SU-DHL-6 (cell line): Measurements from ENCODE around the gene PNMA8C.

Experiments used
- EZH2phosphoT487 ChIP-seq: fragments of 200-600 bp; sonication (generic), shearing (Covaris generic); conservative IDR thresholded peaks from 2 replicates; pipeline ENCODE4 v1.6.1; 2018; ENCODE audit warnings: mild to moderate bottlenecking, antibody characterized with exemption, low read length, moderate library complexity, mixed read lengths
- TF ChIP-seq, protein P1 (sequence below): fragments of 200-600 bp; sonication (generic); IDR thresholded peaks from one replicate; pipeline ENCODE4 v1.5.1; 2017; ENCODE audit warnings: antibody characterized with exemption, mild to moderate bottlenecking, low read length, moderate library complexity; ENCODE audit not compliant: insufficient read depth, poor library complexity, severe bottlenecking

DNA sequence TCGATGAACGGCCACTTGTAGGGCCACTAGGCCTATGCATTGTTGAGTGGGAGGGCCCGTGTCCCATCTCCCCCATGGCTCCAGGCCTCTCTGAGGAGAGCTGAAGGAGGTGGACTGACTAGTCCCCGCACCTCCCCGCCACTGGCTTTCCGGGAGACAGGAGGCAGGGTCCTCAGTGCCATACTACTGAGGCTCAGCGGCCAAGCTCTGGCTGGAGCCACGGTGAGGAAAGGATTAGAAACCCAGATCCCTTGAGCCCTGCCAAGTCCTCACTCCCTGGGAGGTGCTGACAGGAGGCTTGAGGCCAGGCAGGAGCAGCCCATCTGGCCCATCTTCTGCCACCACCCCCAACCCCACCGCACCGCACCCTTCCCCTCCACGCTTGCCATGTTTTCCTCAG, 44.3 kb downstream of the PNMA8C start:
- TF ChIP-seq, protein P1, sequence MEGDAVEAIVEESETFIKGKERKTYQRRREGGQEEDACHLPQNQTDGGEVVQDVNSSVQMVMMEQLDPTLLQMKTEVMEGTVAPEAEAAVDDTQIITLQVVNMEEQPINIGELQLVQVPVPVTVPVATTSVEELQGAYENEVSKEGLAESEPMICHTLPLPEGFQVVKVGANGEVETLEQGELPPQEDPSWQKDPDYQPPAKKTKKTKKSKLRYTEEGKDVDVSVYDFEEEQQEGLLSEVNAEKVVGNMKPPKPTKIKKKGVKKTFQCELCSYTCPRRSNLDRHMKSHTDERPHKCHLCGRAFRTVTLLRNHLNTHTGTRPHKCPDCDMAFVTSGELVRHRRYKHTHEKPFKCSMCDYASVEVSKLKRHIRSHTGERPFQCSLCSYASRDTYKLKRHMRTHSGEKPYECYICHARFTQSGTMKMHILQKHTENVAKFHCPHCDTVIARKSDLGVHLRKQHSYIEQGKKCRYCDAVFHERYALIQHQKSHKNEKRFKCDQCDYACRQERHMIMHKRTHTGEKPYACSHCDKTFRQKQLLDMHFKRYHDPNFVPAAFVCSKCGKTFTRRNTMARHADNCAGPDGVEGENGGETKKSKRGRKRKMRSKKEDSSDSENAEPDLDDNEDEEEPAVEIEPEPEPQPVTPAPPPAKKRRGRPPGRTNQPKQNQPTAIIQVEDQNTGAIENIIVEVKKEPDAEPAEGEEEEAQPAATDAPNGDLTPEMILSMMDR = no peak
- no peak for TF ChIP-seq EZH2phosphoT487
